GM11168 (cell line): Measurements from ENCODE around the gene XKR7.

Experiments
- in situ Hi-C: fragments of 300-500 bp; cut with MboI; formaldehyde crosslinking; loops from one replicate; pipeline ENCODE4 v1.12.0; 2022; ENCODE audit warnings: low sequenced_read_pairs; ENCODE audit not compliant: unreplicated experiment

The XKR7 gene

DNA sequence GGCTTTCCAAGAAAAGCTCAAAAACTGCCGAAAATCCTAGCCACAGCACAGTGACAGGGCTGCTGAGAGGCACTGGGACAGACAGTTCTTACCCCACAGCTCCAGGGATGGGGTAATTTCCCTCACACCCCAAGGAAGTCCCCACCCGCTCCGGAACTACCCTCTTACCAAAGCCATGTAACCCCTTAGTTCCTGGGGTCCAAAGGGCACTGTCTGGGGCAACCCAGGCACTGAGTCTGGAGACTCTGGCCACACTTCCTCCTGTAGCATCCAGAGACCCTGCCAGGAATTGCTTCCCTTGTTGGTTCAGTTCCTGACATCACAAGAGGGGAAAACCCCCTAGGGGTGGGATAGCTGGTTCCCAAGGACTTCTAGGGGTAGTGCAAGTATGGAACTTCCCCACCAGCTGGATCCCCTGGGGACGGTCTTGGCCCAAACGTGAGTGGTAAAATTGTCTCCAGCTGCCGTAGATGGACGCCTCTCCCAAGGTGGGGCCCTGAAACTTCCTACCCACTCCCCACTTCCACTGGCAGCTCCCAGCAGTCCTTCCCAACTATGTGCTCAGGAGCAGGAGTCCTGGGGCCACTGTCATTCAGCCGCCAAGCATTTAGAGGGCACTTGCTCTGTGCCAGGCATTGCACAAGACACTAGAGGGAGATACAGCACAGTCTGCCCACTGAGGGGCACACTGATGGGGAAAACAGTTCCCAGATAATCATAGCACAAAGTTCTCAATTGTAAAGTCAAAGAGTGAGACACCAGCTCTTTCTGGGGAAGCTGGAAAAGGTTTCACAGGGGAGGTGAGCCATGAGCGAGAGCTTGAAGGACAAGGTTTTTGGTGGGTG, 66.9 kb downstream of the XKR7 start:
- in situ Hi-C loops: no loop called here

DNA sequence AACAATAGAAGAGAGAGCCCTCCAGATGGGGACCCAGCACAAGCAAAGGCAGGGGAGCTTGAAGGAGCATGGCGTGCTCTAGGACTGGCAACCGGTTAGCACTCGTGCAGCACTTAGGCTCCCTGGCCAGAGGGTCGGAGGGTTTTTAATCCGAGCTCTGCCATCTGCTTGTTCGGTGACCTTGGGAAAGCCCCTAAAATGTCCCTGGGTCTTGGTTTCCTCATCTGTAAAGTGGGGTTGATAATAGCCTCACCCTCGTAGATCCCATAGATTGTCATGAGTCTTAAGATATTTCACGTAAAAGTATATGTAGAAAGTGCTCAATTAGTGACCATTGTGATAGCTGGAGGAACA, 67.5 kb downstream of the XKR7 start:
- in situ Hi-C loops: no loop called here

DNA sequence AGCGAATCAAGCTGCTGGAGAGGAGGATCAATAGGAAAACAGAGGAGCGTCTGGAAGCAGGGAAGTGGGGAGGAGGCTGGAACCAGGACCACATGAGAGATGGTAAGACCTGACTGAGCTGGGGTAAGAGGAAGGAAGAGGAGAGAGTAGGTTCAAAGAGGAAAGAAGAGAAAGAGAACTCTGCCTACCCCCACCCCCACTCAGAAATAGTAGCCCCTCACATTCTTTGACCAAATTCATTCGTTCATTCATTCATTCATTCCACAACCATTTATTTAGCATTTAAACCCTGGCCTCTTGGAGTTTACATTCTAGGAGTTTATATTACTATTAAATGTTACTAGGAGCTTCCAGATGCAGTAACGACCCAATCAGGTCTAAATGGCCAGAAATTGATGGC, 68.3 kb downstream of the XKR7 start:
- in situ Hi-C loops: no loop called here

DNA sequence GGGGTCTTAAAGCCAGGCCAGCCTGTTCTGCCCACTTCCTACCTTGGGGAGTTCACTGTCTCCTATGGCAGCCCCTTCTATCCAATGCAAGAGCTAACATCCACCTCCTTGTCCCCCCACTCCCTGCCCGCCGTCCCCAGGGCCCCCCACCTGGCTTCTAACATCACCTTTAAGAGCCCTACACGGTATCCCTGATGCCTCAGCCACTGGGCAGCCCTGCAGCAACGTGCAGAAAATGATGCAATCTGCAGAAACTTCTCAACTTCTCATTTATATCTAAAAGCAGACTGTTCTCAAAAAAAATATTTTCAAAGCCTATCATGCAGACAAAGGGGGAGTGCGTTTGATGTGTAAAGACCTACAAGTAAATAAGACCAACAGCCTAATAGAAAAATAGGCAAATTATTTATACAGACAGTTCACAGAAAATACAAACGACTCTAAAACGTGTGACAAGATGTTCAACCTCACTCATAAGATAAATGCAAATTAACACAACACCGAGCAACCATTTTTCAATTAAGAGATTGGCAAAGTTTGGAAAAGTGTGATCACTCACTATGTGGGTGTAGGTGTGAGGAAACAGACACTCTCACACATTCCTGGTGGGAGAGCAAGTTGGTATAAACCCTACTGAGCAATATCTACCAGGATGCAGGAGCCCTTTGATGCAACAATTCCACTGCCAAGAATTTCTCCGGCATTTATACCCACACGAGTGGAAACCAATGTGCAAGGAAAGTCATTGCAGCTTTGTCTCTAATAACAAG, 69.0 kb downstream of the XKR7 start:
- in situ Hi-C loops: no loop called here

DNA sequence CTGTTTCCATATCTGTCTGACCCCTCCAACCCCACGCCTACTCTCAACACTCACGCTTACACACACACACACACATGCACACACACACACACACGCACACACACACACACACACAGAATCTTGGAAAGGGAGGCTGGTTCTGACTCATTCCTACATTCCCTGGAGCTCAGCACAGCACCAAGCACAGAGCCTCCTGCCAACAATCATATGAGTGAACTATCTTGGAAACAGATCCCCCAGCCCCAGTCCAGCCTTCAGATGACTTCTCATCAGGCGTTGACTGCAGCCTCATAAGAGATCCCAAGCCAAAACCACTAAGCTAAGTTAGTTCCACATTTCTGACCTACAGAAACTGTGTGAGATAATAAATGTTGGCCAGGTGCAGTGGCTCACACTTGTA, 70.0 kb downstream of the XKR7 start:
- in situ Hi-C loops: no loop called here

DNA sequence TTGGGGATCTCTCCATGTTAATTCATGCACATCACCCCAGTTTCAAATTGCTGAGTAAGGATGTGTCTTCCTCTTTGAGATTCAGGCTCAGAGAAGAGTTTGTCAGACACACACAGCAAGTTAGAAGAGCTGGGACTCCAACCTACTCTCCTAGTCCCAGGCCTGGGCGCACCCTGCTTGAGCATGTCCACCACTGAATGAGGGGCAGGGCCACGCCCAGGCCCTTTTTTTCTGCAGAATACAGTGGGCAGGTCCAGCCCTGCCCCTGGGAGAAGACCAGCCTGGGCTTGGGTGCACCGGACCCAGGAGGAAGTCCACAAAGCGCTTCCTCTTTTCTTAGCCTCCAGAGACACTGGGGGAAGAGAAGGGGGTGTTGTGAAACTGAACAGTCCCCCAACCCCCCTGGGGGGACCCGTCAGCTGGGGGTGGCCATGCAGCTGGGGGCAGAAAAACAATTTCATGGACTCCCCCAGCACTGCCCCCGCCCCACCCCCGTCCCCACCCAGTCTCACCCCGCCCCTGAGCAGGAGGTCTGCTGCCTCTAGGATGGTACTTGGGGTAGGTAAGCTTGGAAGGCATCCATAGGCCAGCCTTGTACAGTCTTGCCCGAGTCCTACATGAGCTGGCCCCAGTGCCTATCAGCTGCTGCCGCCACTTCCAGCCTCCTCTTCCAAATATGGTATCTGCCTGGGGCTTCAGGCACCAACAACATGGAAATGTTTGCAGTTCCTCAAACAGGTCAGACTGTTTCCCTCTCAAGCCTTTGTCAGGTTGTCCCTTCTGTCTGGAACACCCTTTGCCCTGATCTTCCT, 72.4 kb downstream of the XKR7 start:
- in situ Hi-C loops: no loop called here

DNA sequence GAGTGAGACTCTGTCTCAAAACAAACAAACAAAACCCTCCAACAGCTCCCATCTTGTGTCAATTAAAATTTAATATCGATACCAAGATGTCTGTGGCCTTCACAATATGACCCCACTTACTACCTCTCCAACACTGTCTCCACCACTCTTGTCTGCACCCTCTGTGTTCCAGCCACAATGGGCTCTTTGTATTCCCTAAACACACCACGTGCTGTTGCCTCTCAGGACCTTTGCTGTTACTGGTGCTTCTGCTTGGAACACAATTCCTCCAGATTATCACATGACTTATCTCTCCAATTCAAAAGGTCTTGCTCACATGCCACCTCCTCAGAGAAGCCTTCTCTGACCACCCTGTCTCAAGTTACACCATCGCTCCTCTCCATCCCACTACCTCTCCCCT, 78.0 kb downstream of the XKR7 start:
- in situ Hi-C loops: no loop called here

DNA sequence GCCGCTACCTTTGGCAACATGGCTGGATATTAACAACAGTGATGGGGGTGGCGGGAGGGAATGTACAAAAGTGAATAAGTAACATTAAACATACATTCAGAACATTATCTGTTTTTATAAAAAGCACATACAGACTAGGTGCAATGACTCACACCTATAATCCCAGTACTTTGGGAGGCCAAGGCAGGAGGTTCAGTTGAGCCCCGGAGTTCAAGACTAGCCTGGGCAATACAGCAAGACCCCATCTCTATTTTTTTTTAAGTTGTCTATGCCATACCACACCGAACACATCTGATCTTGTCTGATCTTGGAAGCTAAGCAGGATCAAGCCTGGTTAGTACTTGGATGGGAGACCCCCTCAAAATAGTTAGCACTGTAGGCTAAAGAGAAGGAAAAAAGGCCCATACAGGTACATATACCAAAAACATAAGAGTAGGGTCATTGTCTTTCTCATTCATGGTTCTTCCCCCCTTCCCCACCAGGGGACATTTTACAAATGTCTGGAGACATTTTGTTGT, 82.4 kb downstream of the XKR7 start:
- in situ Hi-C loops: no loop called here

DNA sequence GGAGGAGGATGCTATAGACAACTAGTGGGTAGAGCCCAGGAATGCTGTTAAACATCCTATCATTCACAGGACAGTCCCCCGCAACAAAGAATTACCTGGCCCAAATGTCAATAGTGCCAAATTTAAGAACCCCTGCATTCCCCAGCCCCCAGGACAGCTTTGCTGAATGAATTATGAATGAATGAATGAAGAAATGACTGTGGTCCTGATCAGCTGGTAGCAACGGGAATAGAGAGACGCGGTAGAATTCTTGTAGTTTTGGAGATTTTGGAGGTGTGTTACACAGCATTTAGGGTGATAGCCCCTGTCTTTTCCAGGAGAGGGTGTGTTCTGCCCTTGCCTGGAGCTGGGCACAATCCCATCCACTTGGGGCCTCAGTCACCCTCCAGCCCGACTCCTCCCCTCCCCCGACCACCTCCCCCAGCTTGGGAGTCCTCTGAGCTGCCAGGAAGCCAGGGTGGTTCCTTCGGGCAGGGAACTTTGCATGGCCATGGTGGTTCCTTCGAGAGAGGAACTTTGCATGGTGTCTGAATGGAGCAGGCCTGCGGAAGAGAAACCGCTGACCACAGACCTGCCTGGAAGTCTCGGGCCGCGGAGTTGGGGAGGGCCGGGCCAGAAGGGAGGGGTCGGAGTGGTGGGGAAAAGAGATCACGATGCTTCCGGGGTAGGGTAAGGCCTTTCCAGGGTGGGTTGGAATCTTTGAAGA, 83.1 kb downstream of the XKR7 start:
- in situ Hi-C loops: no loop called here

DNA sequence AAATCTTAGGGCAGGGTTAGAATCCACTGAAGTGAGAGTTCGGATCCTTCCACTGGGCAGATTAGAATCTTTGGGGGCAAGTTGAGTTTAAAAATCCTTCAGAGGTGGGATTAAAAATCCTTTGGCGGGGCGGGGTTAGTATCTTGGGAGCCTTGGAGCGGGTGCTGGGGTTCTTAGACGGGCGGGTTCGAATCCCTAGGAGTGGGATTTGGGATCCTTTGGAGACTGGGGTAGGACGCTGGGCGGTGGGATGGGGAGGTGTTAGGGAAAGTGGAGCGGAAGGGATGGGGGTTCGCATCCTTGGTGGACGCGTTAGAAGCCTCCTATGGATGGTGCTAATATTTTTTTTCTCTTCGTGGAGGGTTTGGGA, 83.8 kb downstream of the XKR7 start:
- in situ Hi-C loops: no loop called here

DNA sequence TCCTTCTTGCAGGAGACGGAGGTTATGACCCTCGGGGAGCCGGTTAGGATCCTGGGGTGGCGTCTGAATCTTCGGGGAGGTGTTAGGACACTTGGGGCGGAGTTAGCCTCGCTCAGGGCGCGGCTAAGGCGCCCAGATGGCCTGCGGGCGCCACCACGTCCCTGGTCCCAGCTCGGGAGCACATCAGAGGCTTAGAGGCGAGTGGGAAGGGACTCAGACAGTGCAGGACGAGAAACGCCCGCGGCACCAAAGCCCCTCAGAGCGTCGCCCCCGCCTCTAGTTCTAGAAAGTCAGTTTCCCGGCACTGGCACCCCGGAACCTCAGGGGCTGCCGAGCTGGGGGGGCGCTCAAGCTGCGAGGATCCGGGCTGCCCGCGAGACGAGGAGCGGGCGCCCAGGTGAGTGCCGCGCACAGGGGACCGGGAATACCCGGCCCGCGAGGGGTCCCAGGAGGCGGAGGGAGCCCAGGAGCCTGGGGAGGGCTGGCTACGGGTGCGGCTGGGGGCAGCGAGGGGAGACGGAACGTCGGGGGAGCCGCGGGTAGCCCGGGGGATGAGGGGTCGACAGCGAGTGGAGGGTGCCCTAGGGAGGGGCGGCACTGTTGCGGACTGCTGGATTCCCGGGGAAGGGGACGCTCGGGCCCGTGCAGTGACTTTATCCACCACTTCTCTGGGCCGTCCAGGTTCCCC, 84.3 kb downstream of the XKR7 start, which contains the start of gene HCK:
Gene HCK (plus strand): TSS at position 153 of the 688 bp plus-strand sequence.
- in situ Hi-C loops: no loop called here

DNA sequence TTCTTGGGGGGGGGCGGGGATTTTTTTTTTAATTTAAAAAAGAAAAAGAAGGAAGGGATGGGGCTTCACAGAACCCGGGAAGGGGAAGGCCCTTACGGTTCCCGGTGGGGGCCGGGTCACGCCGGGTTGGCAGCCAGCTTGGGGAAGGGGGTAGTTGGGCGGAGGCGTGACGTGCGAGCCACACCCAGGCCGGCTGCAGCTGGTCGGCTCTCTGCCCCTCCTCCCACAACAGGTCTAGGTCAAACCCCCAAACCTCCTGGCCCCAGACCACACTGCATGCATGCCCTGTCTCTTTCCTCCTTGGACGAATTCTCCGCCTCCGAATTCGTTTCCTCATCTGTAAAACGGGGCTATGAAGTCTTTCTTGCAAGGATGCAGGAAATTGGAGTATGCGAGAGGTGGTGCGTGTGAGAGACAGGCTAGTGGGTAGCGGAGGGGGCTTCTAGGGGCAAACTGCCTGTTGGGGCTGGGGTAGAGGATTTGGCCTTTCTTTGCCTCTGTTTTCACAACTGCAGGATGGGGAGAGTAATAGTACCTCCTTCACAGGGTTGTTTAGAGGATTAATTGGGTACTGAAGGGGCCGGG, 84.9 kb downstream of the XKR7 start:
- in situ Hi-C loops: no loop called here
